Jurkat, Clone E6-1 (cell line): Measurements from ENCODE around the gene UBAC2. TPM values are rescaled to one million over a fixed set of nuclear protein-coding genes. Genes with fewer than 3 reads are reported as not detected.
A peak's percentile ranks its signal among the peaks of the same experiment; 100 is the strongest.

Source experiments
- DNase-seq: peaks from one replicate; pipeline ENCODE4 v3.0.0-alpha.2; 2011; ENCODE audit warnings: low read depth, low spot score
- H3K4me3 ChIP-seq: 2 replicates; pipeline ENCODE4 v1.5.1; 2011; ENCODE audit warnings: mild to moderate bottlenecking, low read length, control low read depth, moderate library complexity
- polyA plus RNA-seq: library from polyadenylated mRNA; unstranded; fragments of >200 nt; gene quantifications from one replicate; pipeline ENCODE4 v1.2.1, GENCODE V29; 2012; ENCODE audit warnings: missing spikeins; ENCODE audit not compliant: insufficient read length, insufficient read depth

The UBAC2 gene, protein sequence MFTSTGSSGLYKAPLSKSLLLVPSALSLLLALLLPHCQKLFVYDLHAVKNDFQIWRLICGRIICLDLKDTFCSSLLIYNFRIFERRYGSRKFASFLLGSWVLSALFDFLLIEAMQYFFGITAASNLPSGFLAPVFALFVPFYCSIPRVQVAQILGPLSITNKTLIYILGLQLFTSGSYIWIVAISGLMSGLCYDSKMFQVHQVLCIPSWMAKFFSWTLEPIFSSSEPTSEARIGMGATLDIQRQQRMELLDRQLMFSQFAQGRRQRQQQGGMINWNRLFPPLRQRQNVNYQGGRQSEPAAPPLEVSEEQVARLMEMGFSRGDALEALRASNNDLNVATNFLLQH
- polyA plus RNA-seq, result 51.1 TPM

- peak within 1 kb of the TSS; percentile 93 for H3K4me3 ChIP-seq
- peak; percentile 93 for DNase-seq
Measured at GRCh38 chr13:99200432-99201167, at the start of gene UBAC2. TSS of gene UBAC2 (plus strand) at chr13:99200854. CDS start at chr13:99200909, 55 bp downstream.

GRCh38 chr13:99151516-99151915 is 49.1 kb upstream of the UBAC2 start:
- DNase-seq, result no peak
- H3K4me3 ChIP-seq, result no peak overlapping the region

- no peak for DNase-seq
- H3K4me3 ChIP-seq, result no peak overlapping the region
Measured at GRCh38 chr13:99153219-99153618, 47.4 kb upstream of the UBAC2 start.

- no peak overlapping the region for H3K4me3 ChIP-seq
- no peak for DNase-seq
Measured at GRCh38 chr13:99154064-99154463, 46.6 kb upstream of the UBAC2 start.

GRCh38 chr13:99155821-99156220 is 44.8 kb upstream of the UBAC2 start:
- DNase-seq, result no peak
- H3K4me3 ChIP-seq, result no peak overlapping the region

GRCh38 chr13:99157046-99157445 is 43.6 kb upstream of the UBAC2 start:
- no peak for DNase-seq
- H3K4me3 ChIP-seq, result no peak overlapping the region

GRCh38 chr13:99158846-99159245 is 41.8 kb upstream of the UBAC2 start:
- no peak overlapping the region for H3K4me3 ChIP-seq
- no peak for DNase-seq

- H3K4me3 ChIP-seq, result no peak overlapping the region
- no peak for DNase-seq
Measured at GRCh38 chr13:99159331-99160061, 41.2 kb upstream of the UBAC2 start.

GRCh38 chr13:99160415-99160814 is 40.2 kb upstream of the UBAC2 start:
- DNase-seq, result no peak
- H3K4me3 ChIP-seq, result no peak overlapping the region

DNA sequence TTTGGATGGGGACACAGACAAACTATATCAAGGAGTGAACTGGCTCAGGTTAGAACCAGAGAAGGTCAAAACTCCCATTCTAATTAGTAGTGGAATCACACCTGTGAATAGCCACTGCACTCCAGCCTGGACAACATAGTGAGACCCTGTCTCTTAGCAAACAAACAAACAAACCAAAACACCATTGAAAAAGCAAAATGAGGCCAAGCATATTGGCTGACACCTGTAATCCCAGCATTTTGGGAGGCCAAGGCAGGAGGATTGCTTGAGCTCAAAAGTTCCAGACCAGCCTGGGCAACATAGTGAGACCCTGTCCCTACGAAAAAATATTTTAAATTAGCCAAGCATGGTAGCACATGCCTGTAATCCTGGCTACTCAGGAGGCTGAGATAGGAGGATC is 39.1 kb upstream of the UBAC2 start:
- no peak overlapping the region for H3K4me3 ChIP-seq
- no peak for DNase-seq

GRCh38 chr13:99162567-99163361 is 37.9 kb upstream of the UBAC2 start:
- DNase-seq, result no peak
- no peak overlapping the region for H3K4me3 ChIP-seq

DNA sequence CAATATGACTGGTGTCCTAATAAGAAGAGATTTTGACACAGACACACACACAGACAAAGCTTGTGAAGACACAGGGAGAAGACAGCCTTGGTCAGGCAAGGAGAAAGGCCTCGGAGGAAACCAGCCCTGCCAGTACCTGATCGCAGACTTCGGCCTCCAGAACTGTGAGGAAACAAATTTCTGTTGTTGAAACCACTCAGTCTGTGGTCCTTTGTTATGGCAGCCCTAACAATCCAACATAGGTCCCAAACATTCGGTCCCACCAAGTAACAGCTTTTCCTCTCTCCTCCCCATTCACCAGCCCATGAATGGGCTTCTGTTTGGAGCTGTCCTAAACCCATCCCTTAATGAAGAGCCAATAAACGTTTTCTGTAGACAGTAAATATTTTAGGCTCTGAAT is 36.4 kb upstream of the UBAC2 start:
- H3K4me3 ChIP-seq, result no peak overlapping the region

DNA sequence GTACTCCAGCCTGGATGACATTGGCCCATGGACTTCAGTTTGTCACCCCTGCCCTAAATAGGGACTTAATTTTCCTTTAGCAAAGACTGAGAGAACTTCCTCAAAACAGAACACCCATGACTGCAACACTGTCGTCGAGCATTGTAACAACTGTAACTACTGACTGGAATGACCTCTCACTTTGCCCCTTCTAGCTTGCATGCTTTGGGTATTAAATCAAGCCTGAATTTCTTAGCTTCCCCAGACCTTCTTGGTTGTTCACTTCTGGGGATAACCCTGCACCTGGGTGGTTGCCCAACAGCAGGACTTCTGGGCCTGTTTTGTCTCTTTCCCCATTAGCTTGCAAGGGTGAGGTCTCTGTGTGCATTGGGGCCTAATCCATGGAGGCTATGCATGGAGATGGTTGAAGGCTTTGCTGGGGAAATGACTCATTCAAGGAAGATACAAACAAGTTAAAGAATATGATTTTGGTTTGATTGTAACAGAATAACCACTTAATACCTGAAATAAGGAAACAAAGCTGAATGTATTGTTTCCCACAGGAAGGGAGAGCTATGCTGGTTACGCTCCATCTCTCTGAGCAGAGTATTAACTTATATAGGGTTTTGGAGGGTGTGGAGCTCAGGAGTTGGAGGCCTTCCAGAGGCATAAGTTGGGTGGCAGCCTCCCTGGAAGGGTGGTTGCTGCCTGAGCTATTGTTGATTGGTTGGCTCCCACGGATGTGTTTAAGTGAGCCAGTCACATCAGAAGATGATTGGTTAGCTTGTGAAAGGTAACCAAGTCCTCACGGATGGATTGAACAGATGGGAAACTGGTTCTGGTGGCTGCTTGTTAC is 34.7 kb upstream of the UBAC2 start:
- H3K4me3 ChIP-seq, result no peak overlapping the region
- DNase-seq, result no peak

More for the DNA sequence above, 36.4 kb upstream of the UBAC2 start:
- DNase-seq, result no peak

GRCh38 chr13:99172951-99173350 is 27.7 kb upstream of the UBAC2 start:
- H3K4me3 ChIP-seq, result no peak overlapping the region
- no peak for DNase-seq

- H3K4me3 ChIP-seq, result no peak overlapping the region
Measured at GRCh38 chr13:99173606-99174005, 27.0 kb upstream of the UBAC2 start.

GRCh38 chr13:99174533-99175100 is 26.0 kb upstream of the UBAC2 start:
- DNase-seq, result no peak

More at GRCh38 chr13:99173606-99174005, 27.0 kb upstream of the UBAC2 start:
- DNase-seq, result no peak

DNA sequence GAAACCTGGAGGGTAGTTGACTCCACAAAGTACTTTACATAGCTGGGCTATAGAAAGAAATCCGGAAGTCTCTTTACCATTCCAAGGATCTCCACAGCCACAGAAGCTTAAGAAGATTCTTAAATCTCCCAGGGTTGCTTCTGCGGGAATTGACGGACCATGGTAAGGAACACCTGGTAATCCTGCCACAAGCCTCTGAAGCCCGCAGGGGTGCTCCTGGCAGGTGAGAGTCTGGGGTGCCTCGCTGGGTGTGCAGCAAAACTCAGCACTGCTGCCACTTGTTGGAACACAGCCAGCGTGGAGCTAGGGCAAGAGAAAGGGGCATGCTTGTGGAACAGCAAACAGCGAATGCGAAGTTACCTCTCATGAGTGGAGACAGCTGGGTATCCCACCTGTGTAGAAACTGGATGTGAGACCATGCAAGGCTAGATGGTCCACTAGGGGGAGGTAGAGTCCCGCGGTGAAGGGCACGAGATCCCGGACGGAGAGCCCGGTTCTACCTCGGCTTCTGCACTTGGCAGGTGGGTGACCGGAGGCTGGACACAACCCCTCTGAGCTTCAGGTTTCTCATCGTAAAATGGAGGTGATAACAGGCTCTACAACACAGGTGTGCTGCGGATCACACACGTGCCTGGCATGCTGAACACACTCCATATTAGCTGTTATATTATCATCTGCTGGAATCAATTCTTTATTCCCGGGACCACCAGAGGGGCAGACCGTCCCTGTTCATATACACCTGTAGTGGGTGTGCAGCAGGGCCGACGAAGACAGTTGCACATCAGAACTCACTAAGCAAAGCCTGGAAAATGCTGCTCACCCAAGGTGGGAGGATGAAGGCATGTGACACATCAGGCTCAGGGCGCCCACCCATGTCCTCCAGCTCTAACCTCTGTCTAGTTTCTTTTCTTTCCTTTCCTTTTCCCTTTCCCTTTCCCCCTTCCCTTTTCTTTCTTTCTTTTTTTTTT is 24.1 kb upstream of the UBAC2 start:
- DNase-seq, result peak; percentile 57
- H3K4me3 ChIP-seq, result peak overlapping the region; percentile 32

More at GRCh38 chr13:99174533-99175100, 26.0 kb upstream of the UBAC2 start:
- no peak overlapping the region for H3K4me3 ChIP-seq
